DOHH2 (cell line): ENCODE results near the gene CYBRD1.

ENCODE experiments used
- H3F3A ChIP-seq: fragments of 200-600 bp; sonication (generic), shearing (Covaris generic); 2 replicates; pipeline ENCODE4 v1.6.0; 2016; ENCODE audit warnings: antibody characterized with exemption, mild to moderate bottlenecking; ENCODE audit not compliant: control insufficient read depth, insufficient read depth
- H3K27ac ChIP-seq: fragments of 200-600 bp; sonication (generic); 2 replicates; pipeline ENCODE4 v1.5.1; 2014; ENCODE audit warnings: low read depth, mild to moderate bottlenecking, low read length, moderate library complexity
- H3K27me3 ChIP-seq: fragments of 200-600 bp; sonication (generic); 2 replicates; pipeline ENCODE4 v1.6.1; 2014; ENCODE audit warnings: mild to moderate bottlenecking, low read length, mixed read lengths; ENCODE audit not compliant: control insufficient read depth
- H3K36me3 ChIP-seq: fragments of 200-600 bp; sonication (generic); 2 replicates; pipeline ENCODE4 v1.6.1; 2014; ENCODE audit warnings: mild to moderate bottlenecking, low read length, moderate library complexity, mixed read lengths; ENCODE audit not compliant: control insufficient read depth
- H3K4me1 ChIP-seq: fragments of 200-600 bp; sonication (generic); 2 replicates; pipeline ENCODE4 v1.6.1; 2014; ENCODE audit warnings: mild to moderate bottlenecking, low read length, mixed read lengths; ENCODE audit not compliant: control insufficient read depth
- H3K4me2 ChIP-seq: fragments of 200-600 bp; sonication (generic); 2 replicates; pipeline ENCODE4 v1.6.0; 2014; ENCODE audit warnings: mild to moderate bottlenecking, low read length, moderate library complexity
- H3K4me3 ChIP-seq: fragments of 200-600 bp; sonication (generic); 2 replicates; pipeline ENCODE4 v1.5.1; 2014; ENCODE audit warnings: mild to moderate bottlenecking, low read length, mixed read lengths
- H3K79me2 ChIP-seq: fragments of 200-600 bp; sonication (generic); 2 replicates; pipeline ENCODE4 v1.6.1; 2014; ENCODE audit warnings: mild to moderate bottlenecking, low read length, mixed read lengths; ENCODE audit not compliant: control insufficient read depth
- H3K9me2 ChIP-seq: fragments of 200-600 bp; sonication (generic); replicated peaks from 2 replicates; pipeline ENCODE4 v1.6.1; 2014; ENCODE audit warnings: mild to moderate bottlenecking, low read length, mixed read lengths; ENCODE audit not compliant: control insufficient read depth
- H3K9me3 ChIP-seq: fragments of 200-600 bp; sonication (generic); 2 replicates; pipeline ENCODE4 v1.6.1; 2014; ENCODE audit warnings: antibody characterized with exemption, low read length, mixed read lengths; ENCODE audit not compliant: control insufficient read depth, insufficient read depth
- H4K20me1 ChIP-seq: fragments of 200-600 bp; sonication (generic); 2 replicates; pipeline ENCODE4 v1.6.0; 2014; ENCODE audit warnings: low read depth, mild to moderate bottlenecking, antibody characterized with exemption, low read length, moderate library complexity; ENCODE audit not compliant: control insufficient read depth, insufficient read depth
- CTCF ChIP-seq: fragments of 200-600 bp; sonication (generic); IDR thresholded peaks from one replicate; pipeline ENCODE4 v1.5.1; 2014; ENCODE audit warnings: antibody characterized with exemption, mild to moderate bottlenecking, low read depth, low read length; ENCODE audit not compliant: poor library complexity, severe bottlenecking
- EZH2phosphoT487 ChIP-seq: fragments of 200-600 bp; sonication (generic); IDR thresholded peaks from 2 replicates; pipeline ENCODE4 v1.6.1; 2017; ENCODE audit warnings: borderline replicate concordance, mild to moderate bottlenecking, antibody characterized with exemption, low read length, moderate library complexity, mixed read lengths

CYBRD1 gene

GRCh38 chr2:171590116-171590515 lies 67.8 kb downstream of the CYBRD1 start:
- TF ChIP-seq EZH2phosphoT487 (no peak), CTCF (no peak)
- no peaks in the 10 kb centered on the region for H3K4me1 ChIP-seq
- H3K4me3 ChIP-seq: no peak overlapping the region
- no peak overlapping the region for H3K4me2 ChIP-seq
- H3K27me3 ChIP-seq: no peaks in the 10 kb centered on the region
- no peaks in the 10 kb centered on the region for H3K36me3 ChIP-seq
- H3K9me3 ChIP-seq: no peaks in the 10 kb centered on the region; the same call in 1 of the 2 replicates
- H3K79me2 ChIP-seq: no peaks in the 10 kb centered on the region
- no peaks in the 10 kb centered on the region for H3F3A ChIP-seq
- no peaks in the 10 kb centered on the region; the same call in 1 of the 2 replicates for H3K9me2 ChIP-seq
- H4K20me1 ChIP-seq: no peaks in the 10 kb centered on the region
- H3K27ac ChIP-seq: no peak overlapping the region

- no peak overlapping the region for H3K4me2 ChIP-seq
- TF ChIP-seq EZH2phosphoT487 (no peak), CTCF (no peak)
These were observed 69.8 kb downstream of the CYBRD1 start for GRCh38 chr2:171592036-171592555.

GRCh38 chr2:171595456-171595855 lies 73.2 kb downstream of the CYBRD1 start:
- Histone ChIP-seq H3K4me3 (no peak overlapping the region), H4K20me1 (no peaks in the 10 kb centered on the region), H3K4me2 (no peak overlapping the region), H3K27me3 (peaks cover 2% of the 10 kb centered on the region), H3K4me1 (no peaks in the 10 kb centered on the region), H3F3A (no peaks in the 10 kb centered on the region), H3K36me3 (no peaks in the 10 kb centered on the region), H3K79me2 (no peaks in the 10 kb centered on the region), H3K9me3 (no peaks in the 10 kb centered on the region), H3K27ac (no peak overlapping the region), H3K9me2 (no peaks in the 10 kb centered on the region)
- TF ChIP-seq CTCF: no peak
- no peak for TF ChIP-seq EZH2phosphoT487

More at GRCh38 chr2:171592036-171592555, 69.8 kb downstream of the CYBRD1 start:
- no peak overlapping the region for H3K4me3 ChIP-seq
- H3K36me3 ChIP-seq: no peaks in the 10 kb centered on the region
- H4K20me1 ChIP-seq: no peaks in the 10 kb centered on the region
- H3K9me3 ChIP-seq: no peaks in the 10 kb centered on the region; the same call in 1 of the 2 replicates
- no peak overlapping the region for H3K27ac ChIP-seq
- H3K27me3 ChIP-seq: no peaks in the 10 kb centered on the region
- no peaks in the 10 kb centered on the region for H3K4me1 ChIP-seq
- H3K79me2 ChIP-seq: no peaks in the 10 kb centered on the region
- no peaks in the 10 kb centered on the region for H3K9me2 ChIP-seq
- no peaks in the 10 kb centered on the region for H3F3A ChIP-seq
